ENCODE measurements around the gene BEND6.

Gene BEND6

GRCh38 chr6:56954403-56955170, at the start of gene BEND6:
Gene BEND6 (plus strand): TSS chr6:56955107. CDS start chr6:56981811, 26,704 bp downstream.
- DNase-seq (ENCODE audit: low spot score): peak; percentile 92

GRCh38 chr6:56905378-56905777, 49.5 kb upstream of the BEND6 start:
- no peak for DNase-seq (ENCODE audit: low spot score)

- DNase-seq (ENCODE audit: low spot score): no peak
These were observed 48.2 kb upstream of the BEND6 start for GRCh38 chr6:56906752-56907151.

GRCh38 chr6:56909115-56909907, 45.6 kb upstream of the BEND6 start:
- DNase-seq (ENCODE audit: low spot score): no peak

GRCh38 chr6:56911847-56912246, 43.1 kb upstream of the BEND6 start:
- no peak for DNase-seq (ENCODE audit: low spot score)

- DNase-seq (ENCODE audit: low spot score): no peak
These were observed 41.4 kb upstream of the BEND6 start for GRCh38 chr6:56913285-56914074.

- peak; percentile 89 for DNase-seq (ENCODE audit: low spot score)
These were observed 39.9 kb upstream of the BEND6 start for GRCh38 chr6:56914798-56915658.

- no peak for DNase-seq (ENCODE audit: low spot score)
These were observed 39.1 kb upstream of the BEND6 start for GRCh38 chr6:56915832-56916231.

- DNase-seq (ENCODE audit: low spot score): no peak
These were observed 37.9 kb upstream of the BEND6 start for GRCh38 chr6:56916849-56917551.

- no peak for DNase-seq (ENCODE audit: low spot score)
These were observed 32.3 kb upstream of the BEND6 start for GRCh38 chr6:56922645-56923044.

- DNase-seq (ENCODE audit: low spot score): no peak
These were observed 31.3 kb upstream of the BEND6 start for GRCh38 chr6:56923565-56923964.

GRCh38 chr6:56927538-56928453, 27.1 kb upstream of the BEND6 start:
- DNase-seq (ENCODE audit: low spot score): no peak

GRCh38 chr6:56930846-56931245, 24.1 kb upstream of the BEND6 start:
- DNase-seq (ENCODE audit: low spot score): no peak

GRCh38 chr6:56932910-56933477, 21.9 kb upstream of the BEND6 start:
- no peak for DNase-seq (ENCODE audit: low spot score)

- DNase-seq (ENCODE audit: low spot score): no peak
These were observed 21.3 kb upstream of the BEND6 start for GRCh38 chr6:56933650-56934049.

- no peak for DNase-seq (ENCODE audit: low spot score)
These were observed 20.0 kb upstream of the BEND6 start for GRCh38 chr6:56934876-56935275.

GRCh38 chr6:56936466-56936865, 18.4 kb upstream of the BEND6 start:
- DNase-seq (ENCODE audit: low spot score): no peak

GRCh38 chr6:56938649-56939191, 16.2 kb upstream of the BEND6 start:
- DNase-seq (ENCODE audit: low spot score): no peak

- DNase-seq (ENCODE audit: low spot score): no peak
These were observed 14.4 kb upstream of the BEND6 start for GRCh38 chr6:56940463-56940862.
